ENCODE results near the gene PWWP2B. TPM values are rescaled to one million over a fixed set of nuclear protein-coding genes. Genes with fewer than 3 reads are reported as not detected.

The PWWP2B gene
- total and polyA plus RNA-seq, 10 of the 15 experiments (the other 5 are each of a cell fraction or from before 2014, with no cell fraction given), result 0.04 to 0.87 (median 0.35) TPM; not detected in 4

DNA sequence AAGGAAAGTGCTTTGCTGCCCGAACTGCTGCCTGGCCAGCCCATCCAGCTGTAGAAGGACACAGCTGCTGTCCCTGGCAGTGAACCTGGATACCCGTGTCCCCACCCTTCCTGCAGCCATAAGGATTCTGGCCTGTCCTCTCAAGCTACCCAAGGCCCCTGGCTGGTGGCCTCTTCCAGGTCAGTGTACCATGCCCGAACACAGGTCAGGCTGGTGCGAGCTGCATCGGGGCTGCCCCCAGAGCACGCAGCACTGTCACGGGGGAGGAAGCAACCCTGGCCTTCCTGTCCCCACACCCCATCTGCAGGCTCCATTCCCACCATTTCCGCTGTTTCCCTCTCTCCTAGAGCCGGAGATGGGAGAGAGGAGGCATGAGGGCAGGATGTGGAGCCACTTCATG, 30.5 kb upstream of the PWWP2B start:
- H3K27me3 ChIP-seq (replicated peaks in 1 of 2; ENCODE audit: control insufficient read depth in 2 of 2, insufficient read depth in 2 of 2, low read length in 1 of 2), result no peaks in the 10 kb centered on the region; a peak in 1 of 4 replicates
- ChIA-PET POLR2A (no interaction called here), RAD21 (ENCODE audit: unreplicated experiment) (no interaction called here), SMC1A (ENCODE audit: uncharacterized antibody, unreplicated experiment) (no interaction called here), CTCF (interaction anchor here (0.5 kb wide), 1 partner anchor 220 kb away, joined by 3 read pairs; no protein-coding TSS in a partner anchor)
- no peak overlapping the region for H3K9ac ChIP-seq (ENCODE audit: control insufficient read depth, insufficient read depth, low read length)
- no peak for DNase-seq (ENCODE audit: low read depth, low spot score)
- no peak for FAIRE-seq
- no peaks in the 10 kb centered on the region for H3K36me3 ChIP-seq (ENCODE audit: control insufficient read depth in 2 of 2, insufficient read depth in 2 of 2, low read length in 1 of 2)
- no TSS peak for BruUV-seq (replicated peaks)
- intact Hi-C loops (cut with micrococcal nuclease; ENCODE audit: unreplicated experiment) (no loop called here), in situ Hi-C loops (cut with MboI) (no loop called here)
- H3K9me3 ChIP-seq (replicated peaks; ENCODE audit: control insufficient read depth, insufficient read depth, low read length), result no peaks in the 10 kb centered on the region; the same call in 2 of the 3 replicates
- H4K20me1 ChIP-seq (ENCODE audit: control insufficient read depth, insufficient read depth), result no peaks in the 10 kb centered on the region
- H3K4me3 ChIP-seq, result no peak overlapping the region
- 62% methylated on average over 9 of the region's 9 CpGs for WGBS (ENCODE audit: insufficient coverage, insufficient replicate concordance, low lambda C conversion rate, missing lambda C conversion rate)
- H3K4me2 ChIP-seq (ENCODE audit: control insufficient read depth, insufficient read depth), result no peak overlapping the region
- H3K79me2 ChIP-seq (ENCODE audit: control insufficient read depth, insufficient read depth, low read length), result no peaks in the 10 kb centered on the region
- no peak overlapping the region for H3K27ac ChIP-seq (ENCODE audit: control insufficient read depth, insufficient read depth)
- TF ChIP-seq TCF7 (IDR thresholded peaks at IDR 0.05; ENCODE audit: borderline replicate concordance) (no peak), RUNX3 (IDR thresholded peaks at IDR 0.05; ENCODE audit: low read length) (no peak), CHD1 (IDR thresholded peaks at IDR 0.05; ENCODE audit: low read depth, low read length) (no peak), SIX5 (IDR thresholded peaks at IDR 0.05; ENCODE audit: low read depth, low read length, severe bottlenecking) (no peak)
- TF ChIP-seq, protein P1, sequence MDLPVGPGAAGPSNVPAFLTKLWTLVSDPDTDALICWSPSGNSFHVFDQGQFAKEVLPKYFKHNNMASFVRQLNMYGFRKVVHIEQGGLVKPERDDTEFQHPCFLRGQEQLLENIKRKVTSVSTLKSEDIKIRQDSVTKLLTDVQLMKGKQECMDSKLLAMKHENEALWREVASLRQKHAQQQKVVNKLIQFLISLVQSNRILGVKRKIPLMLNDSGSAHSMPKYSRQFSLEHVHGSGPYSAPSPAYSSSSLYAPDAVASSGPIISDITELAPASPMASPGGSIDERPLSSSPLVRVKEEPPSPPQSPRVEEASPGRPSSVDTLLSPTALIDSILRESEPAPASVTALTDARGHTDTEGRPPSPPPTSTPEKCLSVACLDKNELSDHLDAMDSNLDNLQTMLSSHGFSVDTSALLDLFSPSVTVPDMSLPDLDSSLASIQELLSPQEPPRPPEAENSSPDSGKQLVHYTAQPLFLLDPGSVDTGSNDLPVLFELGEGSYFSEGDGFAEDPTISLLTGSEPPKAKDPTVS (IDR thresholded peaks at IDR 0.05; ENCODE audit: low read depth, low read length), result no peak
- no peak for ATAC-seq
- H3K4me1 ChIP-seq (ENCODE audit: control insufficient read depth, insufficient read depth, low read length), result no peaks in the 10 kb centered on the region
- H2AFZ ChIP-seq (ENCODE audit: control insufficient read depth, low read depth, low read length), result no peak overlapping the region

DNA sequence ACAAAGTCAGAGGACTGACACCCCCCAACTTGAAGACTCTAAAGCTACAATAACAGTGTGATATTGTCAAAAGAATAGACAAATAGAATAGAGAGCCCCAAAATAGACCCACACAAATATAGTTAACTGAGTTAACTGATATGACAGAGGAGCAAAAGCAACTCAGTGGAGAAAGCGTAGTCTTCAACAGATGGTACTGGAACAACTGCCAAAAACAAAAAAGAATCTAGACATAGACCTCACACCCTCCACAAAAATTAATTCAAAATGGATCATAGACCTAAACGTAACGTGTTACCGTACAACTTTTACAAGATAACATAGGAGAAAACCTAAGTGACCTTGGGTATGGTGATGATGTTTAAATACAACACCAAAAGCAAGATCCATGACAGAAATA, 28.6 kb upstream of the PWWP2B start:
- H3K36me3 ChIP-seq (ENCODE audit: control insufficient read depth in 2 of 2, insufficient read depth in 2 of 2, low read length in 1 of 2), result no peaks in the 10 kb centered on the region
- H4K20me1 ChIP-seq (ENCODE audit: control insufficient read depth, insufficient read depth), result no peaks in the 10 kb centered on the region
- H3K27ac ChIP-seq (ENCODE audit: control insufficient read depth, insufficient read depth), result no peak overlapping the region
- no peak overlapping the region for H3K4me2 ChIP-seq (ENCODE audit: control insufficient read depth, insufficient read depth)
- POLR2A ChIA-PET, result no interaction called here
- SMC1A ChIA-PET (ENCODE audit: uncharacterized antibody, unreplicated experiment), result no interaction called here
- in situ Hi-C loops (cut with MboI), result no loop called here
- no peak overlapping the region for H3K9ac ChIP-seq (ENCODE audit: control insufficient read depth, insufficient read depth, low read length)
- no peaks in the 10 kb centered on the region for H3K79me2 ChIP-seq (ENCODE audit: control insufficient read depth, insufficient read depth, low read length)
- no peak overlapping the region for H3K4me3 ChIP-seq
- ATAC-seq (no peak), DNase-seq (ENCODE audit: low read depth, low spot score) (no peak), FAIRE-seq (no peak)
- H2AFZ ChIP-seq (ENCODE audit: control insufficient read depth, low read depth, low read length), result no peak overlapping the region
- no peaks in the 10 kb centered on the region; the same call in 2 of the 3 replicates for H3K9me3 ChIP-seq (replicated peaks; ENCODE audit: control insufficient read depth, insufficient read depth, low read length)
- BruUV-seq (replicated peaks), result no TSS peak
- no peaks in the 10 kb centered on the region; a peak in 1 of 4 replicates for H3K27me3 ChIP-seq (replicated peaks in 1 of 2; ENCODE audit: control insufficient read depth in 2 of 2, insufficient read depth in 2 of 2, low read length in 1 of 2)
- intact Hi-C loops (cut with micrococcal nuclease; ENCODE audit: unreplicated experiment), result no loop called here
- CTCF ChIA-PET, result no interaction called here
- RAD21 ChIA-PET (ENCODE audit: unreplicated experiment), result no interaction called here
- no peaks in the 10 kb centered on the region for H3K4me1 ChIP-seq (ENCODE audit: control insufficient read depth, insufficient read depth, low read length)
- 72% methylated on average over 4 of the region's 4 CpGs for WGBS (ENCODE audit: insufficient coverage, insufficient replicate concordance, low lambda C conversion rate, missing lambda C conversion rate)
- TF ChIP-seq, protein P2, sequence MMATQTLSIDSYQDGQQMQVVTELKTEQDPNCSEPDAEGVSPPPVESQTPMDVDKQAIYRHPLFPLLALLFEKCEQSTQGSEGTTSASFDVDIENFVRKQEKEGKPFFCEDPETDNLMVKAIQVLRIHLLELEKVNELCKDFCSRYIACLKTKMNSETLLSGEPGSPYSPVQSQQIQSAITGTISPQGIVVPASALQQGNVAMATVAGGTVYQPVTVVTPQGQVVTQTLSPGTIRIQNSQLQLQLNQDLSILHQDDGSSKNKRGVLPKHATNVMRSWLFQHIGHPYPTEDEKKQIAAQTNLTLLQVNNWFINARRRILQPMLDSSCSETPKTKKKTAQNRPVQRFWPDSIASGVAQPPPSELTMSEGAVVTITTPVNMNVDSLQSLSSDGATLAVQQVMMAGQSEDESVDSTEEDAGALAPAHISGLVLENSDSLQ (IDR thresholded peaks at IDR 0.05), result no peak
- TF ChIP-seq SMC3 (IDR thresholded peaks at IDR 0.05; ENCODE audit: borderline replicate concordance, low read length) (no peak), WRNIP1 (IDR thresholded peaks at IDR 0.05; ENCODE audit: borderline replicate concordance, low read depth, low read length) (no peak), POU2F2 (IDR thresholded peaks at IDR 0.05; ENCODE audit: borderline replicate concordance, low read depth, low read length) (no peak), CHD2 (IDR thresholded peaks at IDR 0.05; ENCODE audit: borderline replicate concordance, low read depth, low read length) (no peak), NR2C1 (IDR thresholded peaks at IDR 0.05) (no peak), ZNF274 (IDR thresholded peaks at IDR 0.05; ENCODE audit: insufficient read depth, insufficient read length) (no peak), CBX5 (IDR thresholded peaks at IDR 0.05; ENCODE audit: low read depth) (no peak)
- TF ChIP-seq, protein P3, sequence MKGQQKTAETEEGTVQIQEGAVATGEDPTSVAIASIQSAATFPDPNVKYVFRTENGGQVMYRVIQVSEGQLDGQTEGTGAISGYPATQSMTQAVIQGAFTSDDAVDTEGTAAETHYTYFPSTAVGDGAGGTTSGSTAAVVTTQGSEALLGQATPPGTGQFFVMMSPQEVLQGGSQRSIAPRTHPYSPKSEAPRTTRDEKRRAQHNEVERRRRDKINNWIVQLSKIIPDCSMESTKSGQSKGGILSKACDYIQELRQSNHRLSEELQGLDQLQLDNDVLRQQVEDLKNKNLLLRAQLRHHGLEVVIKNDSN (IDR thresholded peaks at IDR 0.05; ENCODE audit: borderline replicate concordance, extremely low read length, insufficient read depth, low read depth, low read length), result no peak
